Lower leg skin (tissue), 4 donors: Measurements from ENCODE around the gene VPS4A. TPM values are rescaled to one million over a fixed set of nuclear protein-coding genes. Genes with fewer than 3 reads are reported as not detected.

Source experiments
- DNase-seq, 2 donors: peaks; one replicate each; pipeline ENCODE4 v3.0.0-alpha.2; 2019; ENCODE audit warnings: low spot score in 2 of 2
- H3K4me3 ChIP-seq: fragments of 200-600 bp; sonication (generic); 2 replicates; pipeline ENCODE4 v1.5.1; 2017; ENCODE audit warnings: mild to moderate bottlenecking, low read depth; ENCODE audit not compliant: poor library complexity, severe bottlenecking
- CTCF ChIP-seq, 3 donors: fragments of 450-650 bp; IDR thresholded peaks; one replicate each; pipeline ENCODE4 v1.5.1; 2016; ENCODE audit warnings: antibody characterized with exemption in 3 of 3, mild to moderate bottlenecking in 3 of 3, moderate library complexity in 2 of 3
- POLR2A ChIP-seq, 2 donors: fragments of 450-650 bp; IDR thresholded peaks; one replicate each; pipeline ENCODE4 v1.6.1; 2016 to 2017; ENCODE audit warnings: antibody characterized with exemption in 2 of 2, mild to moderate bottlenecking in 1 of 2, moderate library complexity in 1 of 2
- WGBS, 2 donors: methylation state at CpG; one replicate each; pipeline ENCODE4 v1.1.5; 2018; 5-methylcytosine and 5-hydroxymethylcytosine counted together
- intact Hi-C: fragments of 100-400 bp; cut with DNase I; formaldehyde crosslinking; loops from one replicate; pipeline ENCODE4 v1.15.0; 2023; ENCODE audit warnings: low total_unique reads
- total RNA-seq, 4 donors: library from RNA; depleted of rRNA; stranded (reverse); fragments of >200 nt; gene quantifications; one replicate each; pipeline ENCODE4 v1.1.0, GENCODE V29; 2016

VPS4A gene
- total RNA-seq, 4 donors from 2014 or later = 34.8 to 57.5 (median 35.6) TPM

GRCh38 chr16:69330286-69331109 is 19.3 kb downstream of the VPS4A start, which contains the start of gene PDF:
TSS of gene PDF (minus strand) at chr16:69330588. CDS start at chr16:69330570, 18 bp downstream.
- 0% methylated on average over 41 to 43 of the region's 93 CpGs for WGBS, 2 donors
- peak within 1 kb of the TSS; percentile 64 for H3K4me3 ChIP-seq
- peak; percentile 92 to 98 for DNase-seq
- TF ChIP-seq CTCF (IDR thresholded peaks at IDR 0.05) (peak in 1 of 3 donors; percentile 24), POLR2A (IDR thresholded peaks at IDR 0.05) (no peak)
- intact Hi-C loops = no loop called here

DNA sequence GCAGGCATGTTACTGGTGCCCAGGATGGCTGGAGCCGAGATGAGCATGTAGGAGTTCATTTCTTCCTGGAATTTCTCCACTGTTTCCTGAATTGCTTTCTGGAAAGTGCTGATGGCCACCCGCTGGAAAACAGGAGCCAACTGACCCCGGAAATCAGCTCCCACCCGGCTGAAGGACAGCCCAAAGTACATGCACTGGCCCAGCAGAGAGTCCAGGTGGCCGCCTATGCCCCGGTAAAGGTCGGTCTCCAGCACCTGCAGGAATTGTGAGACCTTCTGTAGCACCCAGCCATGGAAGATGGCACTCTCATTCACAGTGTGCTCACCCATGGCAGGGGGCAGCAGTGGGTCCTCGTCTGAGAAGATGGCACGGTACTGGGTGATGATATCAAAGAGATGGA is 23.5 kb downstream of the VPS4A start:
- H3K4me3 ChIP-seq = no peak overlapping the region
- 90 to 94% methylated on average over 9 of the region's 9 CpGs for WGBS, 2 donors
- TF ChIP-seq POLR2A (IDR thresholded peaks at IDR 0.05) (no peak), CTCF (IDR thresholded peaks at IDR 0.05) (no peak)
- intact Hi-C loops = no loop called here
- DNase-seq = no peak

GRCh38 chr16:69338557-69339288 is 27.6 kb downstream of the VPS4A start:
- 16 to 18% methylated on average over 46 of the region's 46 CpGs for WGBS, 2 donors
- peak in 1 of 2 donors; percentile 91 for DNase-seq
- no peak for TF ChIP-seq POLR2A (IDR thresholded peaks at IDR 0.05)
- TF ChIP-seq CTCF (IDR thresholded peaks at IDR 0.05) = no peak
- intact Hi-C loops = no loop called here
- H3K4me3 ChIP-seq = peak overlapping the region; percentile 69

- intact Hi-C loops = no loop called here
- peak in 1 of 3 donors; percentile 84 for TF ChIP-seq CTCF (IDR thresholded peaks at IDR 0.05)
- no peak for TF ChIP-seq POLR2A (IDR thresholded peaks at IDR 0.05)
- peak; percentile 97 to 98 for DNase-seq
- WGBS, 2 donors = 0% methylated on average over 71 to 73 of the region's 77 CpGs
- H3K4me3 ChIP-seq = peak within 1 kb of the TSS; percentile 69
These were observed 28.3 kb downstream of the VPS4A start, which contains the start of the genes COG8 and NIP7 for GRCh38 chr16:69339289-69340094. TSS of gene COG8 (minus strand) at chr16:69339564. CDS start at chr16:69339552, 12 bp downstream. TSS of gene NIP7 (plus strand) at chr16:69339772. CDS start at chr16:69339830, 58 bp downstream.

DNA sequence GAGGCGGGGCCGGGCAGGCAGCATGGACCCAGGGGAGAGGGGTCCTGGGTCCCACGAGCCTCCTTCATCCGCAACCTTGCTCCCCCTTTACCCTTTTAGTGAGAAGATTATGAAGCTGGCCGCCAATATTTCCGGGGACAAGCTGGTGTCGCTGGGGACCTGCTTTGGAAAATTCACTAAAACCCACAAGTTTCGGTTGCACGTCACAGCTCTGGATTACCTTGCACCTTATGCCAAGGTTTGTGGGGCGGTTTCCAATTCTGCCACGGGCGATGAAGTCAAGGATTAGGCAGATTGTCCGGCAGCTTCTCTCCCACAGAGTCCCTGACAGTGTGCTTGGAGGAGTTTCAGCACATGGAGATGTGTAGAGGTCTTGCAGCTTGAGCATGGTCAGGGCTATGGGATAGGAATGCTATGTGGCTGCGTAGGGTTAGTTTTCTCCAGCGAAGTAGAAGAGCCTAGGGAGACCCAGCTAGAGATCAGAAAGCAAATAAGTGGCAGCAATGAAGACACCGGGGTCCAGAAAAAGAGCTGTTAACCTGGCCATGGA is 29.0 kb downstream of the VPS4A start:
- 7 to 9% methylated on average over 16 of the region's 16 CpGs for WGBS, 2 donors
- no peak for DNase-seq
- intact Hi-C loops = no loop called here
- TF ChIP-seq POLR2A (IDR thresholded peaks at IDR 0.05) = no peak
- peak overlapping the region; percentile 69 for H3K4me3 ChIP-seq
